Endometrium (tissue), 2 donors: ENCODE data around the gene ABCG1.

ENCODE experiments used
- FAIRE-seq: peaks from 2 replicates; lab custom pipeline; 2012; peaks lifted over from hg19 to GRCh38; lab: Jason Lieb, UNC
- donor health status: control.
- donor health status: control.

Gene ABCG1

GRCh38 chr21:42232176-42232825 lies 13.4 kb downstream of the ABCG1 start:
- no peak for FAIRE-seq

DNA sequence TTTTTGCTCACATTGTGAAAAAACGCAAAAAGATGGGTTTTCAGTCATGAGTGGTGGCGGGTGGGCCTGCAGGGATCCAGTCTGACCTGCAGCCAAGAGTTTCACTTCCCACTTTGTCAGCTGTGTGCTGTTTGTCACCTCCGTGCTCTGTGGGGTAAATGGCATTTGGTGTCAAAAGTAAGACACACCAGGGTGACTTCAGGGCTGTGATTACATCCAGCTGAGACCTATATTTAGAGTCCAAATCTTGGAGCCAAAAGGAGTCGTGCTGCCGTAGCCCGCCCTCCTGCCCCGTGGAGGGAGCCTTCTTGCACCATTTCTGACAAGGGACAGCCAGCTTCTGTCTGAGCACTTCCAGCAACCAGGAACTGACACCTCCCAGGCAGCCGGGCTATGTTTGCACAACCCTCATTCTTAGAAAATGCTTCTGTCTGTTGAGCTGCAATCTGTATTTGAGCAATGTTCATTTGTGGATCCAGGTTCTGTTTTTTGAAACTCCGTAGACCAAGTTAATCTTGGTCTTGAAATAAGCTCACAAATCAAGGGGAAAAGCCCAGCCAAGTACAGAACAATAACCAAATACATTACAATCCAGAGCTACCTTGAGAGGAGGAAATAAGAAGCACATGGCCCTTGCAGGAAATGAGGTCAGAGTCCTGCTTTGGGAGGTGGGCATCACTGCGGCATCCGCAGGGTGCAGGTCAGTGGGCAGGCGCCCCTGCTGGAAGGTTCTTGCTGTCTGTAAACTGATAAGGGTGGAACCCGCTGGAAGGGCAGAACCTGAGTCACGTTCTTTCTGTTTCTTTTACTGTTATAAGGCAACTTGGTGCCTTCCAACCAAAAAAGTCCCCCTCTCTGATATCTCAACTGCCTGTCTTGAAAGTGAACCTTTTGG lies 14.4 kb downstream of the ABCG1 start:
- no peak for FAIRE-seq

DNA sequence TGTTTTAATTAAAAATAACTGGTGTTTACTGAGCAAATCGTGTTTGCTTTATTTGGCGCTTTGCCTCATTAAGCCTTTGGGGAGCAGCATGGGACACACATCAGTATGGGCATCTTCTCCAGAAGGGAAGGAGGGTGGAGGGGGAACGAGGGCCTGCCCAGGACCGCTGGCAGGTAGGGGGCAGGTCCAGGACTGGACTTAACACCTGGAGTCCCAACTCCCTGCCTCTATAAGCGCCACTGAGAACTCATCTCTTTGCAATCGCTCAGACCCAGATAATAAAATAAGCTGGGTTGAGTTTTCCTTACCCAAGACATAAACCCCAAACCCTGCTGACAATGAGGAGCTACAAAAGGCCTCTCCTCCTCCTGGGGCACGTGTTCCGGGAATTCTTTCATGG lies 15.1 kb downstream of the ABCG1 start:
- FAIRE-seq = no peak

- no peak for FAIRE-seq
Observed at GRCh38 chr21:42234464-42235241, 15.7 kb downstream of the ABCG1 start.

- no peak for FAIRE-seq
Observed at GRCh38 chr21:42235593-42235992, 16.7 kb downstream of the ABCG1 start.

DNA sequence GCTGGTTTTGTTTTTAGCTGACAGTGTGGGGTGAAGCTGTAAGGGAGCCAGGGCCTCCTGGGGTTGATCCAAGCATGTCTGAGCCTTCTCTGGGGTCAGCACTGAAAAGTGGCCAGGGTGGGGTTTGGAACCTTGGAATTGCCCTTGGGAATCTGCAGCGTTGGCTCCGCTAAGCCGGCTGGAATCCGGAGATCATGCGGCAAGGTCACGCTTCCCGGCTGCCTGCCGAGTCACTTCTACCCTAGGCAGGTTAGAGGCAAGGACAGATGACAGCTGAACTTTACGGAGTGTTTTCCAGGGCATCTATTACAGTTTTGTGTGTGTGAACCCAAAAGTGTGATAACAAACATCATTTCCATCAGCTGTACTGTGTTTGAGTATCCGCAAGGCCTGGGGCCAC lies 17.1 kb downstream of the ABCG1 start:
- no peak for FAIRE-seq

DNA sequence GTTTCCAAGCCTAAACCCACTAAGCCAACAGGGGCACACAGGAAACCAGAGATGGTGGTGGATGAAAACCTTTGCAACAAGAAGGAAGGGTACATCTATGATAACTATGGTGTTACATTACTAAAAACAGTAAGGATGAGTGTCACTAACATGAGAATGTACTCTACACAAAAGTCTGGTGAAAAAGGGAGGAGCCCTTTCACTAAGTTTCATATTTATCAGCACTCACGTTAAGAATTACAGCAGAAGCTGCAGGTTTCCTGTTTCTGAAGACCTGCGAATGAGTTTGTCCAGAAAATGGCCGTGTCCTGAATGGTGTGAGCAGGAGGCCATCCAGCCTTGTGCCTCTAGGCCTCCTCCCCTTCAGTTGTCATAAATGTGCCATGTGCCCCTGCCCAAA lies 17.8 kb downstream of the ABCG1 start:
- FAIRE-seq = no peak

DNA sequence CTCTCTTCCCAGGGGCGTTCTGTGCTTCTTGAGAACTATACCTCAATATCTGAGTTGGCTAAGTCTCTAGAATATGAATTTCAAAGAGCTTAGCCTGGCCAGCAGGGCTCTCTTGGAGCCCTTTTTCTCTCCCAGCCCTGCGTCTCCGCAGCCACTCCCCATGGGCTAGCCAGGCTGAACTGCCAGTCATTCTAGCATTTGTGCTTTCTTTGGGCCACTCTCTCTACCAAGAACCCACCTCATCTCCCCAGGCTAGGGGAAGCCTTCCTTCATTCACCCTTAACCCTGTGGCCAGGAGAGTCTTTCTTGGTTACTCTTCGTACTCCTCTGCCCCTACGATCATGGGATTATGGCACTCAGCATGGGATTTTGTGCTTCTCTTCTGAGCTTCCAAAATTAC lies 18.2 kb downstream of the ABCG1 start:
- no peak for FAIRE-seq

GRCh38 chr21:42237577-42237976 lies 18.6 kb downstream of the ABCG1 start:
- FAIRE-seq = no peak

DNA sequence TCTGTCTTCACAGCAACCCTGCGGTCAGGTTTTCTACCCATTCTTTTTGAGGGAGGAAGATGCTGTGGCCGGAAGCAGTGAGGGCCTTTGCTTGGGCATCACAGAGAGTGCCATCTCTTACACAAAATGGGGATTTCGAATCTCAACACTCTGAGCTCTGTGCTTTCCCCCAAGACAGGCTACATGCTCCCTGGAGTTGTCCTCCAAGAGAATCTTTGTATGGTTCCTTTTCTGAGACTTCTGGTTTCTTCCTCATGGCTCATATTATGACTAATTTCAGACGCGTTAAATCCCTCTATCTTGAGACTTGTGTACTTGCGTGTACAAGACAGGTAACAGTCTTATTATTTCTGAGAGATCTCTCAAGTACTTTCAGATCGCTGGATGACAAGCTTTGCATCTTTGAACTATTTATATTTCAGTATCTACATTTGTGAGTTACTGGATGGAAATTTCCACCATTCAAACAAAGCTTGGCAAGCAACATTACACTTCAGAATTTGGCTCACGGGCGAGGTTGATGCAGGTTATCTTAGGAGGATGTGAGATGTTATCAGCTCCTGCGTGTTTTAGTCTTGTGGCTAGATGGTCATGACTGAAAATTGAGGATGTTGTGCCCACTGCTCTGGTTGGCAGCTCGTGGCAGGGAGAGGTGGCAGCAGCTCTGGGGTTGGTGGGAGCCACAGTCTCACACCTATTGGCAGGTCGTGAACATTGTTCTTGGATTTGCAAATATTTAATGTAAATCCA lies 19.4 kb downstream of the ABCG1 start:
- no peak for FAIRE-seq

DNA sequence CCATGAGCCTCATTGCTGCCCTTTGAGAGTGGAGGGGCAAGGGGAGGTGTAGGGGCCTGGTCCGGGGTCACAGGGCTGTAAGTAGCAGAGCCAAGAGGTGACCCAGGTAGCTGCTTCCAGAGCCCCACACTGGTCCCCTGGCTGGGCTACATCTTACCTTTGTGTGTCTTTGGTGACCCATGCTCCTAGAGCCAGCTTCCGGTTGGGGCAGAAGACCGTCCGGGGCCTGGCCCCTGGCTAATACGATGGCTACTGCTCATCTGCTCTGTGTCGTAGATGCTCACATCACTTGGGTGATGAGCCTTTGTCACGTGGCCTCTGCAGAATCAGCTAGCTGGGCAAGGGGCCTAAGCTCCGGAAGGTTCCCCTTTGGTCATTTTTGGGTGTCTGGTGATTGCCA lies 20.6 kb downstream of the ABCG1 start:
- FAIRE-seq = no peak

- FAIRE-seq = no peak
Observed at GRCh38 chr21:42239973-42240372, 21.0 kb downstream of the ABCG1 start.

GRCh38 chr21:42242611-42243010 lies 23.7 kb downstream of the ABCG1 start:
- FAIRE-seq = no peak

- no peak for FAIRE-seq
Observed at GRCh38 chr21:42243026-42243425, 24.1 kb downstream of the ABCG1 start.

GRCh38 chr21:42245331-42246193 lies 26.6 kb downstream of the ABCG1 start:
- no peak for FAIRE-seq

DNA sequence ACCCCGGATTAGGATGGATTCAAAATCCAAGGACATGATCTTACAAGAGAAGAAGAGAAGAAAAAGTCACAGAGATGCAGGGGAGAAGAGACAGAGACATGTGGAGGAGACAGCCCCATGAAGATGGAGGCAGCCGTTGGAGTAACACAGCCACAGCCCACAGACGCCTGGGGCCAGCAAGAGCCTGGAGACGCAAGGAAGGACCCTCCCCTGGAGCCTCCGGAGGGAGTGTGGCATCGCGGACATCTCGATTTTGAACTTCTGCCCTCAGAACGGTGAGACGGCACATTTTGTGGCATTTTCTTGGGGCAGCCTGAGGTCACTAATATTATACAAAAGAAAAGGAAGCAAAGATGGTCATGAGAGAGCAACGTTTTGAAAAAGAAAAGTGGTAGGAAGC lies 28.8 kb downstream of the ABCG1 start:
- FAIRE-seq = no peak

DNA sequence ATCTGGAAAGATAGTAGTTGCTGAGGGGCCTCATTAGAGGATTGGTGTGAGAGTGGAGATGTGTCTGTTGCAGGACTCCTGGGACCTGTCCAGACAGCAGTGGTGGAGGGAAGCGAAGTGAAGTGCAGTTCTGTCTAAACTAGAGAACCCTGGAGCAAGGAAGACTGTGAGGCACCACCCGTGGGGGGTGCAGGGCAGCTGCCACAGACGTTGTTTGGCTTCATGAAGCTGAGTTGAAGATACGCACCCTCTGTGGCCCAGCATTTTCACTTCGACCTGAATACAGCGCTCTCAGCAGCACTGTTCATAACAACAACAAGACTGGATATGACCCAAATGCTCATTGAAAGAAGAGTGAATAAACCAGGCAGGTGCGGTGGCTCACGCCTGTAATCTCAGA lies 29.3 kb downstream of the ABCG1 start:
- FAIRE-seq = no peak

GRCh38 chr21:42248783-42249597 lies 30.1 kb downstream of the ABCG1 start:
- FAIRE-seq = no peak

GRCh38 chr21:42250422-42251403 lies 31.8 kb downstream of the ABCG1 start:
- no peak for FAIRE-seq
